ENCODE data around the gene C20orf173. TPM values are rescaled to one million over a fixed set of nuclear protein-coding genes. Genes with fewer than 3 reads are reported as not detected.

Gene C20orf173
- total RNA-seq, 1 experiment from 2014 or later = not detected

GRCh38 chr20:35515949-35516645 is 13.4 kb downstream of the C20orf173 start (continued):
- TF ChIP-seq EGR1 (IDR thresholded peaks at IDR 0.05; ENCODE audit: low read depth) (no peak), CEBPB (IDR thresholded peaks at IDR 0.05; ENCODE audit: low read depth) (no peak)

GRCh38 chr20:35515341-35515740 is 14.1 kb downstream of the C20orf173 start:
- Histone ChIP-seq H3K36me3 (ENCODE audit: control insufficient read depth in 1 of 2, insufficient read depth in 2 of 2, low read length in 2 of 2) (peaks cover 6 to 9% of the 10 kb centered on the region in 2 experiments; a peak in 2 of 4 replicates), H2AFZ (ENCODE audit: low read depth, low read length, poor library complexity, severe bottlenecking) (no peak overlapping the region), H3K4me2 (ENCODE audit: low read length) (no peak overlapping the region), H3K4me1 (ENCODE audit: control insufficient read depth in 1 of 2, insufficient read depth in 2 of 2, low read length in 2 of 2) (peaks cover 13 to 19% of the 10 kb centered on the region in 2 experiments), H3K79me2 (ENCODE audit: insufficient read depth, low read length) (no peaks in the 10 kb centered on the region), H4K20me1 (ENCODE audit: insufficient read depth) (no peaks in the 10 kb centered on the region), H3K9me3 (ENCODE audit: control insufficient read depth in 1 of 2, insufficient read depth in 1 of 2, low read depth in 1 of 2, low read length in 2 of 2) (no peaks in the 10 kb centered on the region), H3K27ac (ENCODE audit: low read depth, low read length) (no peak overlapping the region), H3K9me2 (ENCODE audit: insufficient read depth) (no peaks in the 10 kb centered on the region), H3K9ac (ENCODE audit: low read length) (no peak overlapping the region), H3K27me3 (ENCODE audit: insufficient read depth, low read length) (no peaks in the 10 kb centered on the region), H3K4me3 (replicated peaks in 1 of 2; ENCODE audit: low read depth in 1 of 2, low read length in 2 of 2) (no peak overlapping the region)
- BruUV-seq (replicated peaks) = no TSS peak
- intact Hi-C loops (cut with micrococcal nuclease) = no loop called here
- no peak for TF ChIP-seq SP1 (IDR thresholded peaks at IDR 0.05; ENCODE audit: low read depth)
- TF ChIP-seq FOSL1 (IDR thresholded peaks at IDR 0.05; ENCODE audit: low read depth) = no peak
- no peak for ATAC-seq
- ChIA-PET CTCF (interaction anchor here (0.9 kb wide), 1 partner anchor 104 kb away, joined by 3 read pairs; no protein-coding TSS in a partner anchor), POLR2A (interaction anchor here (0.6 kb wide), 1 partner anchor 371 kb away, joined by 4 read pairs; no protein-coding TSS in a partner anchor), RAD21 (ENCODE audit: low non-redundant PET in 1 of 2, low total read pairs in 2 of 2, uncharacterized antibody in 2 of 2, unreplicated experiment in 2 of 2) (no interaction called here)
- no peak for DNase-seq (ENCODE audit: low read depth, low spot score)

- Histone ChIP-seq H3K4me3 (replicated peaks in 1 of 2; ENCODE audit: low read depth in 1 of 2, low read length in 2 of 2) (no peak overlapping the region), H3K9me3 (ENCODE audit: control insufficient read depth in 1 of 2, insufficient read depth in 1 of 2, low read depth in 1 of 2, low read length in 2 of 2) (no peaks in the 10 kb centered on the region), H3K4me2 (ENCODE audit: low read length) (no peak overlapping the region), H3K9me2 (ENCODE audit: insufficient read depth) (no peaks in the 10 kb centered on the region), H4K20me1 (ENCODE audit: insufficient read depth) (no peaks in the 10 kb centered on the region), H3K36me3 (ENCODE audit: control insufficient read depth in 1 of 2, insufficient read depth in 2 of 2, low read length in 2 of 2) (peaks cover 9 to 16% of the 10 kb centered on the region in 2 experiments; a peak in 2 of 4 replicates), H3K4me1 (ENCODE audit: control insufficient read depth in 1 of 2, insufficient read depth in 2 of 2, low read length in 2 of 2) (peaks cover 13 to 19% of the 10 kb centered on the region in 2 experiments), H3K27me3 (ENCODE audit: insufficient read depth, low read length) (no peaks in the 10 kb centered on the region), H3K27ac (ENCODE audit: low read depth, low read length) (no peak overlapping the region), H3K79me2 (ENCODE audit: insufficient read depth, low read length) (no peaks in the 10 kb centered on the region), H2AFZ (ENCODE audit: low read depth, low read length, poor library complexity, severe bottlenecking) (no peak overlapping the region), H3K9ac (ENCODE audit: low read length) (no peak overlapping the region)
- ChIA-PET CTCF (interaction anchor here (3.6 kb wide), 1 partner anchor 432 kb away, joined by 9 read pairs; no protein-coding TSS in a partner anchor), POLR2A (no interaction called here), RAD21 (ENCODE audit: low non-redundant PET in 1 of 2, low total read pairs in 2 of 2, uncharacterized antibody in 2 of 2, unreplicated experiment in 2 of 2) (no interaction called here)
- BruUV-seq (replicated peaks) = no TSS peak
- DNase-seq (ENCODE audit: low read depth, low spot score) = no peak
- no peak for ATAC-seq
- intact Hi-C loops (cut with micrococcal nuclease) = no loop called here
- TF ChIP-seq SIN3A (IDR thresholded peaks at IDR 0.05; ENCODE audit: low read depth) (no peak), EZH2 (IDR thresholded peaks at IDR 0.05) (no peak), JUND (IDR thresholded peaks at IDR 0.05) (no peak), FOSL1 (IDR thresholded peaks at IDR 0.05; ENCODE audit: low read depth) (no peak), SRF (IDR thresholded peaks at IDR 0.05; ENCODE audit: low read depth) (no peak), EGR1 (IDR thresholded peaks at IDR 0.05; ENCODE audit: low read depth) (no peak), CEBPB (IDR thresholded peaks at IDR 0.05; ENCODE audit: low read depth) (no peak), ATF3 (IDR thresholded peaks at IDR 0.05) (no peak), POLR2A (IDR thresholded peaks at IDR 0.05; ENCODE audit: borderline replicate concordance, extremely low read depth, insufficient read depth, insufficient read length) (no peak), ZFX (IDR thresholded peaks at IDR 0.05) (no peak), ZBTB33 (IDR thresholded peaks at IDR 0.05; ENCODE audit: extremely low read depth, insufficient replicate concordance, low read length) (no peak), POLR2AphosphoS5 (IDR thresholded peaks at IDR 0.05; ENCODE audit: low read depth, low read length) (no peak), TCF7L2 (IDR thresholded peaks at IDR 0.05; ENCODE audit: borderline replicate concordance, extremely low read depth, insufficient read depth, insufficient read length) (no peak), EZH2phosphoT487 (IDR thresholded peaks at IDR 0.05; ENCODE audit: borderline replicate concordance) (no peak)
Measured at GRCh38 chr20:35514371-35514932, 15.0 kb downstream of the C20orf173 start.

All from HCT116 (cell line).